Ishikawa (cell line): Measurements from ENCODE around the gene NXPE1.

Experiments used
- CEBPB ChIP-seq: IDR thresholded peaks from 2 replicates; pipeline ENCODE4 v1.6.1; 2012
- CREB1 ChIP-seq: IDR thresholded peaks from 2 replicates; pipeline ENCODE4 v1.6.1; 2012; ENCODE audit warnings: low read depth
- EGR1 ChIP-seq: IDR thresholded peaks from 2 replicates; pipeline ENCODE4 v1.6.1; 2012
- EP300 ChIP-seq: IDR thresholded peaks from 2 replicates; pipeline ENCODE4 v1.6.1; 2012; ENCODE audit warnings: borderline replicate concordance
- FOXM1 ChIP-seq: IDR thresholded peaks from 2 replicates; pipeline ENCODE4 v1.6.1; 2012; ENCODE audit warnings: low read depth, borderline replicate concordance
- MAX ChIP-seq: IDR thresholded peaks from 2 replicates; pipeline ENCODE4 v1.6.1; 2012
- NFIC ChIP-seq: IDR thresholded peaks from 2 replicates; pipeline ENCODE4 v1.6.1; 2012
- RAD21 ChIP-seq: IDR thresholded peaks from 2 replicates; pipeline ENCODE4 v1.6.1; 2012; ENCODE audit warnings: low read depth
- REST ChIP-seq: IDR thresholded peaks from 2 replicates; pipeline ENCODE4 v1.6.1; 2012; ENCODE audit warnings: low read depth, mild to moderate bottlenecking
- TAF1 ChIP-seq: IDR thresholded peaks from 2 replicates; pipeline ENCODE4 v1.6.1; 2012; ENCODE audit warnings: low read depth, mild to moderate bottlenecking
- TCF12 ChIP-seq: IDR thresholded peaks from 2 replicates; pipeline ENCODE4 v1.6.1; 2012; ENCODE audit warnings: low read depth
- TEAD4 ChIP-seq: IDR thresholded peaks from 2 replicates; pipeline ENCODE4 v1.6.1; 2012
- USF1 ChIP-seq: IDR thresholded peaks from 2 replicates; pipeline ENCODE4 v1.6.1; 2012
- YY1 ChIP-seq: IDR thresholded peaks from 2 replicates; pipeline ENCODE4 v1.6.1; 2012; ENCODE audit warnings: low read depth
- ZBTB7A ChIP-seq: IDR thresholded peaks from 2 replicates; pipeline ENCODE4 v1.6.1; 2012; ENCODE audit warnings: low read depth

NXPE1 gene

GRCh38 chr11:114566276-114566675, 6.6 kb upstream of the NXPE1 start:
- TF ChIP-seq TAF1 (no peak), NFIC (no peak), TEAD4 (no peak), CEBPB (no peak), MAX (no peak), REST (no peak)

- no peak for TF ChIP-seq MAX
- TF ChIP-seq EP300 = no peak
- no peak for TF ChIP-seq FOXM1
- no peak for TF ChIP-seq ZBTB7A
Observed at GRCh38 chr11:114564831-114565230, 5.2 kb upstream of the NXPE1 start.

GRCh38 chr11:114563077-114563476, 3.4 kb upstream of the NXPE1 start:
- TF ChIP-seq YY1 = no peak

- no peak for TF ChIP-seq USF1
- TF ChIP-seq CEBPB = no peak
- no peak for TF ChIP-seq MAX
- no peak for TF ChIP-seq TCF12
- TF ChIP-seq CREB1 = no peak
- no peak for TF ChIP-seq NFIC
- TF ChIP-seq TAF1 = no peak
- no peak for TF ChIP-seq RAD21
- no peak for TF ChIP-seq EP300
- TF ChIP-seq YY1 = no peak
- TF ChIP-seq EGR1 = no peak
- no peak for TF ChIP-seq REST
- no peak for TF ChIP-seq TEAD4
- TF ChIP-seq FOXM1 = no peak
- TF ChIP-seq ZBTB7A = no peak
Observed at GRCh38 chr11:114562166-114562916, 2.7 kb upstream of the NXPE1 start.

GRCh38 chr11:114556135-114556534, 3.5 kb downstream of the NXPE1 start:
- no peak for TF ChIP-seq EP300
- TF ChIP-seq CEBPB = no peak
- no peak for TF ChIP-seq YY1
- no peak for TF ChIP-seq FOXM1
- no peak for TF ChIP-seq USF1
- TF ChIP-seq NFIC = no peak
- TF ChIP-seq TEAD4 = no peak
- TF ChIP-seq ZBTB7A = no peak
- no peak for TF ChIP-seq CREB1
- no peak for TF ChIP-seq REST
- no peak for TF ChIP-seq RAD21
- TF ChIP-seq MAX = no peak
- TF ChIP-seq TAF1 = no peak
